GM19099 (cell line): ENCODE results near the gene SEMA3F.

Source experiments
- POLR2A ChIP-seq: IDR thresholded peaks from 3 replicates; pipeline ENCODE4 v1.6.1; 2011; ENCODE audit warnings: low read depth; ENCODE audit not compliant: insufficient read length; ENCODE audit errors: extremely low read depth

SEMA3F gene

DNA sequence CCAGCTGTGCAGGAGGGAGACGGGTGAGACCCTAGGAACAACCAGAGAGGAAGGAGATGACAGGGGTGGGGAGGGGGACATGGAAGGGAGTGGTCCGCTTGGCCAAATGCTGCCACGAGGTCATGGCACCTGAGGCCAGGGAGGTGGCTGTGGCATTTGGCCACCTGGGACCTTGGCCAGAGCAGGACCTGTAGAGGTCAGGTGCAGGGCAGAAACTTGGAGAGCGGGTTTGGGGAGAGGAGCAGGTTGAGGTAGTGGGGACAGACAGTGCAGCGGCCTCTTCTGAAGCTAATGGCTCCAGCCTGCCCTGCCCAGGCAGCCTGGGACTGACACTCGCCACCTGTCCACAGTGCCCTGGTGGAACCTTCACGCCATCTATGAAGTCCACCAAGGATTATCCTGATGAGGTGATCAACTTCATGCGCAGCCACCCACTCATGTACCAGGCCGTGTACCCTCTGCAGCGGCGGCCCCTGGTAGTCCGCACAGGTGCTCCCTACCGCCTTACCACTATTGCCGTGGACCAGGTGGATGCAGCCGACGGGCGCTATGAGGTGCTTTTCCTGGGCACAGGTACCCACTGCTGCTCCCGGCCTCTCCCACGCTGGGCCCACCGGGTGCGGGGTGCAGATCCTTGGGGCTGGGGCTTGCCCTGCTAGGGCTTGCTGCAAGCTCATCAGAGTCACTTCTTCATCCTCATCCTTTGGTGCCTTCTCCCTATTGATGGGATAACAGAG lies 29.3 kb downstream of the SEMA3F start:
- no peak for TF ChIP-seq POLR2A

DNA sequence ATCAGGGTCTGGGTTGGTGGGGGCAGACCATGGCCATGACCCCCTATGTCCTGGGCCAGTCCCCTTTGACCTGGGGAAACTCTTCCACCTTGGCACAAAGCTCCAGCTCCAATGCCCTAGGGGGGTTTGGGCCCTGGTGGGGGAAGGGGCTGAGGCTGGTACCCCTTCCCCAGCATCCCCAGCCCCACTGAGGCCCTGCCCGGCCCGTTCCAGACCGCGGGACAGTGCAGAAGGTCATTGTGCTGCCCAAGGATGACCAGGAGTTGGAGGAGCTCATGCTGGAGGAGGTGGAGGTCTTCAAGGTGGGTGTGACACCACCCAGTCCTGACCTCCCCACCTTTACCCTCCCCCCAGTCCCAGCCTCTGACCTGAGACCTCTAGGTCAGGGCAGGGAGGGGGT lies 30.1 kb downstream of the SEMA3F start:
- TF ChIP-seq POLR2A, result no peak

DNA sequence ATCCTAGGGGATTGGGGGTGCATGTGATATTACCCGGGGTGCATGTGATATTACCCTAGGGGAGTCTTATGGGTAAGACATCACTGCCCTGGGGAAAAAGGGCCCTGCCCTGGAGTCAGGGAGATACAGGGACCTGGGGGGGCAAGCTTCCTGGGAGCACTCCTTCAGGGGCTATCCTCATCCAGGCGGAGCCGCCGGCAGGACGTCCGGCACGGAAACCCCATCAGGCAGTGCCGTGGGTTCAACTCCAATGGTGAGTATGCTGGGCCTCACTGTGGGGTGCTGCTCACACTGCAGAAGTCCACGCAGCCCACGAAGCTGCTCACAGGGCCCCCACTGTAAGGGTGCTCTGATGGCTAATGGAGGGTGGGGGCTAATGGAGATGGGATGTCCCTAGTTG lies 31.0 kb downstream of the SEMA3F start:
- TF ChIP-seq POLR2A, result no peak

DNA sequence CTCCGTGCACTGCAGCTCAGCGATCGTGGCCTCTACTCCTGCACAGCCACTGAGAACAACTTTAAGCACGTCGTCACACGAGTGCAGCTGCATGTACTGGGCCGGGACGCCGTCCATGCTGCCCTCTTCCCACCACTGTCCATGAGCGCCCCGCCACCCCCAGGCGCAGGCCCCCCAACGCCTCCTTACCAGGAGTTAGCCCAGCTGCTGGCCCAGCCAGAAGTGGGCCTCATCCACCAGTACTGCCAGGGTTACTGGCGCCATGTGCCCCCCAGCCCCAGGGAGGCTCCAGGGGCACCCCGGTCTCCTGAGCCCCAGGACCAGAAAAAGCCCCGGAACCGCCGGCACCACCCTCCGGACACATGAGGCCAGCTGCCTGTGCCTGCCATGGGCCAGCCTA lies 32.6 kb downstream of the SEMA3F start:
- TF ChIP-seq POLR2A, result no peak

DNA sequence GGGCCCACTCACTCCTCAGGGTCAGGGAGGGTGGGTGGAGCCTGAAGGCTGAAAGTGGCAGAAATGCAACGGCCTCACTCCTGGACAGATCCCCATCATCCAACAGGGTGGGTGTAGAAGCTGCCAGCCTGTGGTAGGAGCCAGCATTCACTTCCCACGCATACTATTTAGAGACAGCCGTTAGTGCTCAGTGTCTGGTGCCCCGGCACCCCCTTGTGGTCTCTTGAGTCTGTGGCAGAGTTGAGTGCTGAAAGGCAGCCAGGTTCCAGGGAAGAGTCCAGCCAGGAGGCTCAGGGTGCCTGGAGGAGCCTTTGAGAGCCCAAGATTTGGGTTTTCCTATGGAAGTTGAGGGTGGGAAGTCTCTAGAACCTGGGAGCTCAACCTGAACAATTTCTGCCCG lies 34.1 kb downstream of the SEMA3F start:
- TF ChIP-seq POLR2A, result no peak

DNA sequence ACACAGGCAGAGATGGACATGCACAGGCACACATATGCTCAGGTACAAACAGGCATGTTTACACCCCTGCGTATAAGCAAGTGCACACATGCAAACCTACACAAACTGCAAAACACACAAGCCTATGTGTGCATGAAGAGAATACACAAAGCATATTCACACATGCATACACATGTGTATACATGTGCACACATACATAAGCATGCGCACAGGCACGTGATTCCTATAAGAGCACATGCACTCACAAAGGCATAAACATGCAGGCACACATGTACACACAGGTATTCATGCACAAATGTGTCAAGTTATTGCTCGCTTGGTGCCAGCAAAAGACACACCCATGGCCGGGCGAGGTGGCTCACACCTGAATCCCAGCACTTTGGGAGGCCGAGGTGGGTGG lies 34.9 kb downstream of the SEMA3F start:
- TF ChIP-seq POLR2A, result no peak

DNA sequence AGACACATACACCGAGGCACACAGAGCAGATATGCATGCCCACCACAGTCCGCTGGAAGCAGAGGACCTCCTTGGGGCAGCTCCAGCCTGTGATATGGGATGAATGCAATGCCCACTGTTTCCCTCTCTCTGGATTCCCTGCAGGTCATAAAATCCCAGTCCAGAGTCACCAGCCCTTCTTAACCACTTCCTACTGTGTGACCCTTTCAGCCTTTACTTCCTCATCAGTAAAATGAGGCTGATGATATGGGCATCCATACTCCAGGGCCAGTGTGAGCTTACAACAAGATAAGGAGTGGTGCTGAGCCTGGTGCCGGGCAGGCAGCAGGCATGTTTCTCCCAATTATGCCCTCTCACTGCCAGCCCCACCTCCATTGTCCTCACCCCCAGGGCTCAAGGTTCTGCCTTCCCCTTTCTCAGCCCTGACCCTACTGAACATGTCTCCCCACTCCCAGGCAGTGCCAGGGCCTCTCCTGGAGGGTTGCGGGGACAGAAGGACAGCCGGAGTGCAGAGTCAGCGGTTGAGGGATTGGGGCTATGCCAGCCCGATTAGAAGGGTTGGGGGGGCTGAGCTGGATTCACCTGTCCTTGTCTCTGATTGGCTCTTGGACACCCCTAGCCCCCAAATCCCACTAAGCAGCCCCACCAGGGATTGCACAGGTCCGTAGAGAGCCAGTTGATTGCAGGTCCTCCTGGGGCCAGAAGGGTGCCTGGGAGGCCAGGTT lies 36.0 kb downstream of the SEMA3F start, which contains the start of gene GNAT1:
Gene GNAT1 (plus strand): TSS at position 675 of the 725 bp plus-strand sequence. CDS start 116 bp downstream, outside the sequence.
- TF ChIP-seq POLR2A, result no peak

DNA sequence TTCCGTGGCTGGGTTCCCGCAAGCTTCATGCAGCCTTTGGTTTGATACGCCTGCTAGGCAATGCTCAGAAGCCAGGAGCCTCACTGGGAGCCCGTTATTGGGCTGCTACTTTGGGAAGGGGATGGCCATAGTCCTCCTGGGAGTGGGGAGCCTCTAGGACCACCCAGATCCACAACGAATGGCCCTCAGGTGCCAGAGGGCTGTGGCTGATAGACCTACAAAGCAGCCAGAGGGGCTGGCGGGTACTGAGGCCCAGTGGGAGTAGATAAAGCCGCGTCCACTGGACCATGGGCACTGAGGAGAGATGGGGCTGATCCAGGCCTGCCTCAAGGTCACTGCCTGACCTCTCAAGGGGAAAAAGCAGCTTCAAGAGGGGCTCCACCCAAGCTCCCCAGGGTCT lies 37.0 kb downstream of the SEMA3F start:
- TF ChIP-seq POLR2A, result no peak

DNA sequence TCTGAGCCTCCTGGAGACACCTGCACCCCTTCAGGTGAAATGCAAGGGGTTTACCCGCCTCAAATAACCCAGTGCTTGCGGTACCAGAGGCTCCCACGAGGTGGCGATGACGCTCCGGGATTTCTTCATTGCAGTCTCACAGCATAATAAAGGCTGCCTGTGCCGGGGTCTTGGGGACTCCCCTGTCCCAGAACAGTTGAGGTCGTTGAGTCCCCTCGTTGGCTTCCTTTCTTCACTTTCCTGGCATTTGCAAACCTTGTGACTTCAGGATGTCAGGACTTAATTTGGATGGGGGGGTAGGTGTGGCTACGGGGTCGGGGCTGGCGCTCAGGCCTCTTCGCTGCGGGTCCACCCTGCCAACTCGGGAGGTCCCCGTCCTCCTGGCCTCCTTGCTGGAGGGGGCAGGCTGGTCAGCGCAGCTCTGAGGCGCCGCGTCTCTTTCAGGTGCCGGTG lies 37.6 kb downstream of the SEMA3F start:
- no peak for TF ChIP-seq POLR2A

DNA sequence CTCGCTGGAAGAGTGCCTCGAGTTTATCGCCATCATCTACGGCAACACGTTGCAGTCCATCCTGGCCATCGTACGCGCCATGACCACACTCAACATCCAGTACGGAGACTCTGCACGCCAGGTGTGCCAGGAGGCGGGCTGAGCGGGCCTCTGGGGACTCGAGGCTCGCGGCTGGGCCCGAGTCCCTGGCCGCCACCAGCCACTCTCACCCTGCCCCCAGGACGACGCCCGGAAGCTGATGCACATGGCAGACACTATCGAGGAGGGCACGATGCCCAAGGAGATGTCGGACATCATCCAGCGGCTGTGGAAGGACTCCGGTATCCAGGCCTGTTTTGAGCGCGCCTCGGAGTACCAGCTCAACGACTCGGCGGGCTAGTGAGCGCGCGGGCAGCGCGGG lies 38.2 kb downstream of the SEMA3F start:
- TF ChIP-seq POLR2A, result no peak

DNA sequence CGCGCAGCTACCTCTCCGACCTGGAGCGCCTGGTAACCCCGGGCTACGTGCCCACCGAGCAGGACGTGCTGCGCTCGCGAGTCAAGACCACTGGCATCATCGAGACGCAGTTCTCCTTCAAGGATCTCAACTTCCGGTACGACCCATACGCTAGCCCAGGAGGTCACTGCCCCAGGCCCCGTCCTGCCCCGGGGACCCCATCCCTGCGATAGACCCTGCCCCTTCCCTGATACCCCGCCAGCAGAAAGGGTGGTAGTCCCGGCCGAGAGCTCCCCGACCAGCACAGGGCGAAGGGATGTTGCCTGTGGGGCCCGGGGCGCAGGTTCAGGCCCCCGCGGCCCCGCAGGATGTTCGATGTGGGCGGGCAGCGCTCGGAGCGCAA lies 38.6 kb downstream of the SEMA3F start:
- no peak for TF ChIP-seq POLR2A

DNA sequence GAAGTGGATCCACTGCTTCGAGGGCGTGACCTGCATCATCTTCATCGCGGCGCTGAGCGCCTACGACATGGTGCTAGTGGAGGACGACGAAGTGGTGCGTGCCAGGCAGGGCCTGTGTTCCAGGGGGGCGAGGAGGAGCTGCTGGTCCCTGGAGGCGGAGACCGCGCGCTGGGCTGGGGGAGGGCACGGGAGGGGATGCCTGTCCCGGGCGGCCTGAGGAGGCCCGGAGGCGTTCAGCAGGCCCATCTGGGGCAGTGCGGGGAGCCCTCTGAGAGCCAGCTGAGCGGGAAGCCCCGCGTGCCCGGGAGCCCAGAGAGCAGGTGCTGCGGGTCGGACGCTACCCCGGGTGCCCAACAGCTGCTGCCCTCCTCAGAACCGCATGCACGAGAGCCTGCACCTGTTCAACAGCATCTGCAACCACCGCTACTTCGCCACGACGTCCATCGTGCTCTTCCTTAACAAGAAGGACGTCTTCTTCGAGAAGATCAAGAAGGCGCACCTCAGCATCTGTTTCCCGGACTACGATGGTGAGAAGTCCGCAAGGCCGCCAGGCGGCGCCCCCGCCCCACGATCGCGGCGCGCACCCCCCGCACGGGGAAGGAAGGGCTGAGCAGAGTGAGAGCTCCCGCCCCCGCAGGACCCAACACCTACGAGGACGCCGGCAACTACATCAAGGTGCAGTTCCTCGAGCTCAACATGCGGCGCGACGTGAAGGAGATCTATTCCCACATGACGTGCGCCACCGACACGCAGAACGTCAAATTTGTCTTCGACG lies 39.2 kb downstream of the SEMA3F start:
- no peak for TF ChIP-seq POLR2A

DNA sequence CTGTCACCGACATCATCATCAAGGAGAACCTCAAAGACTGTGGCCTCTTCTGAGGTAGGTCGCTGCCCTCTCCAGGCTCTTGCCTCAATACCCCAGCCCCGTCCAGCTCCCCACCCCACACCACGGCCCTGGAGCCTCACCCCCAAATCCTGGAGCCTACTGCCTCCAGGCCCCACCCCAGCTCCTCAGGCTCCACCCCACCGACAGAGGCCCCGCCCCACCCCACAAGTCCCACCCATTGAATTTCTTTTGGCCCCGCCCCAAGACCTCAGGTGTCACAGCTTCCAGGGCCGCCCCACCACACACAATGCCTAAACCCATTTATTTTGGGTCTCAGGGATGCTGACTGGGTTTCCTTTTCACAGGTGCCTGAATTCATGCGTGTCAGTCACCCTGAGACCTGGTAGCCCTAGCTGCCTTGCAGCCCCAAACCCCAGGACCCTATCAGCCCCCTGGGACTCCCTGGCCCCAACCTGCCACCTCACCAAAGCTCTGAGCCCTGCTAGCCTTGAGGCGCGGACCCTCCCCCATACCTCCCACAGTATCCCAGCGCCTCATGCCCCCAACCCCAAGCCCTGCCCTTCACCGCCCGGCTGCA lies 39.9 kb downstream of the SEMA3F start:
- no peak for TF ChIP-seq POLR2A

DNA sequence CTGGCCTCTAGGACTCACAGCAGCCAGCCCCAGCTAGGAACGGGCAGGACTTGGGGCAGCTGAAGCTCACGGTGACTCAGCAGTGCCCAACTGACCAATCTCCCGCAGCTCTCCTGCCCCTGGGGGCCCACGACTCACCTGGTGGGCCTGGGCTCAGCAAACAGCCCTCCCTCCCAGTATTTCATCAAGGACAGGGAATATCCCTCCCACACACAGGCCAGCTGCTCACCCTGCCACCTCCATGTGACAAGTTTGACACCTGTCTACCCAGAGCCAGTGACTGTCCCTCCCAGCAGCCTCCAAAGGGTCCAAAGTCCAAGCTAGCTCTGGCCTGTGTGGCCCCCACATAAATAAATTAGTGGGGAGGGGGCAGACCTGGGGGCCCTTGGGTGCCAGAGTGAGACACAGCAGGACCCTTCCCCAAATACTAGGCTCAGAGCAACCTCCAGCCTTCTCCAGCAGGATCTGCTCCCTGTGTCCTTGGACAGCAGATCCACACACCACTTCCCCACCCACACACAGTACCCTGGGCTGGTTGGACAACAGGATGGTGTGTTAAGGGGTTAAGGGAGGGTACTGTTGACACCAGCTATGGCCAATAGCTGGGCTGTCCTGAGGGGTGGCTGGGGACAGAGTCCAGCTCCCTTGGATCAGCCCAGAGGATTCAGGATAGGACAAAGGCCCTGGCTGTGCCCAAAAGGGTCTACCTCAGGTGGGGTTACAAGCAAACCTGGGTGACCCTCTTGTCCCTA lies 40.6 kb downstream of the SEMA3F start:
- TF ChIP-seq POLR2A, result no peak
